Measurements from ENCODE around the gene SF3B6.

SF3B6 gene

GRCh38 chr2:24107336-24107735, 31.2 kb upstream of the SF3B6 start:
- H3K36me3 ChIP-seq (ENCODE audit: control insufficient read depth, insufficient read depth, low read length), result no peaks in the 10 kb centered on the region
- TF ChIP-seq, protein P1, sequence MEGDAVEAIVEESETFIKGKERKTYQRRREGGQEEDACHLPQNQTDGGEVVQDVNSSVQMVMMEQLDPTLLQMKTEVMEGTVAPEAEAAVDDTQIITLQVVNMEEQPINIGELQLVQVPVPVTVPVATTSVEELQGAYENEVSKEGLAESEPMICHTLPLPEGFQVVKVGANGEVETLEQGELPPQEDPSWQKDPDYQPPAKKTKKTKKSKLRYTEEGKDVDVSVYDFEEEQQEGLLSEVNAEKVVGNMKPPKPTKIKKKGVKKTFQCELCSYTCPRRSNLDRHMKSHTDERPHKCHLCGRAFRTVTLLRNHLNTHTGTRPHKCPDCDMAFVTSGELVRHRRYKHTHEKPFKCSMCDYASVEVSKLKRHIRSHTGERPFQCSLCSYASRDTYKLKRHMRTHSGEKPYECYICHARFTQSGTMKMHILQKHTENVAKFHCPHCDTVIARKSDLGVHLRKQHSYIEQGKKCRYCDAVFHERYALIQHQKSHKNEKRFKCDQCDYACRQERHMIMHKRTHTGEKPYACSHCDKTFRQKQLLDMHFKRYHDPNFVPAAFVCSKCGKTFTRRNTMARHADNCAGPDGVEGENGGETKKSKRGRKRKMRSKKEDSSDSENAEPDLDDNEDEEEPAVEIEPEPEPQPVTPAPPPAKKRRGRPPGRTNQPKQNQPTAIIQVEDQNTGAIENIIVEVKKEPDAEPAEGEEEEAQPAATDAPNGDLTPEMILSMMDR (IDR thresholded peaks at IDR 0.05; ENCODE audit: insufficient read depth, low read length, poor library complexity, severe bottlenecking), result no peak
- no peaks in the 10 kb centered on the region for H3K27me3 ChIP-seq (replicated peaks; ENCODE audit: control insufficient read depth, insufficient read depth, low read length)
- no peak overlapping the region for H3K4me3 ChIP-seq (replicated peaks; ENCODE audit: low read depth, low read length)
- DNase-seq (ENCODE audit: extremely low read depth, insufficient read length), result no peak

DNA sequence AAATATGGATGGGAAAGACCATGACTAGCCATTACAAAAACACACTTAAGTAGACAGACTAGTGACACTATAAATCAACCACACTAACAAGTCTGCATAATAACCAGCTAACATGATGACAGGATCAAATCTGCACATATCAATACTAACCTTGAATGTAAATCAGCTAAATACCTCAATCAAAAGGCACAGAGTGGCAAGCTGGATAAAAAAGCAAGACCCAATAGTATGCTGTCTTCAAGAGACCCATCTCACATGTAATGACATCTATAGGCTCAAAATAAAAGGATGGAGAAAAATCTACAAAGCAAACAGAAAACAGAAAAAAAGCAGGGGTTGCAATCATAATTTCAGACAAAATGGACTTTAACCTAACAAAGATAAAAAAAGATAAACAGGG, 30.7 kb upstream of the SF3B6 start:
- TF ChIP-seq, protein P1 (IDR thresholded peaks at IDR 0.05; ENCODE audit: insufficient read depth, low read length, poor library complexity, severe bottlenecking), result no peak
- no peak for DNase-seq (ENCODE audit: extremely low read depth, insufficient read length)
- H3K4me3 ChIP-seq (replicated peaks; ENCODE audit: low read depth, low read length), result no peak overlapping the region
- no peaks in the 10 kb centered on the region for H3K27me3 ChIP-seq (replicated peaks; ENCODE audit: control insufficient read depth, insufficient read depth, low read length)
- no peaks in the 10 kb centered on the region for H3K36me3 ChIP-seq (ENCODE audit: control insufficient read depth, insufficient read depth, low read length)

GRCh38 chr2:24105816-24106215, 29.7 kb upstream of the SF3B6 start:
- no peak for DNase-seq (ENCODE audit: extremely low read depth, insufficient read length)
- Histone ChIP-seq H3K4me3 (replicated peaks; ENCODE audit: low read depth, low read length) (no peak overlapping the region), H3K27me3 (replicated peaks; ENCODE audit: control insufficient read depth, insufficient read depth, low read length) (no peaks in the 10 kb centered on the region), H3K36me3 (ENCODE audit: control insufficient read depth, insufficient read depth, low read length) (no peaks in the 10 kb centered on the region)
- TF ChIP-seq, protein P1 (IDR thresholded peaks at IDR 0.05; ENCODE audit: insufficient read depth, low read length, poor library complexity, severe bottlenecking), result no peak

DNA sequence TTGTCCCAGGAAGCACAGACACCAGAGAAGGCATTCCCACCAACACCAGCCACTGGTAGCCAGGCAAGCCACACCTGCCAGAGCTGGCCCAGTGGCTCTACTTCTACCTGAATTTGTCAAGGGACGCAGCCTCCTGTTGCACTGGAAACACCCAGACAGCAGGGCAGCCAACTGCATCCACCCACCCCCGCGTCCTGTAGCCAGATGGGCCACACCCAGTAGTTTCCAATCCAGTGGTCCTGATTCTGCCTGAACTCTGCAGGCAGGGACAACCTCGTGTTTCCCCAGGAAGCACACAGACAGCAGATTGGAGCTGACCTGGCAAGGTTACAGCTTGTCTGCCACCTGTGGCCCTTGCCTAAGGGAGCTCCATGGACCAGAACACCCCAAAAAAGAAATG, 28.8 kb upstream of the SF3B6 start:
- TF ChIP-seq, protein P1 (IDR thresholded peaks at IDR 0.05; ENCODE audit: insufficient read depth, low read length, poor library complexity, severe bottlenecking), result no peak
- Histone ChIP-seq H3K27me3 (replicated peaks; ENCODE audit: control insufficient read depth, insufficient read depth, low read length) (no peaks in the 10 kb centered on the region), H3K4me3 (replicated peaks; ENCODE audit: low read depth, low read length) (no peak overlapping the region), H3K36me3 (ENCODE audit: control insufficient read depth, insufficient read depth, low read length) (no peaks in the 10 kb centered on the region)
- DNase-seq (ENCODE audit: extremely low read depth, insufficient read length), result peak; percentile 29

DNA sequence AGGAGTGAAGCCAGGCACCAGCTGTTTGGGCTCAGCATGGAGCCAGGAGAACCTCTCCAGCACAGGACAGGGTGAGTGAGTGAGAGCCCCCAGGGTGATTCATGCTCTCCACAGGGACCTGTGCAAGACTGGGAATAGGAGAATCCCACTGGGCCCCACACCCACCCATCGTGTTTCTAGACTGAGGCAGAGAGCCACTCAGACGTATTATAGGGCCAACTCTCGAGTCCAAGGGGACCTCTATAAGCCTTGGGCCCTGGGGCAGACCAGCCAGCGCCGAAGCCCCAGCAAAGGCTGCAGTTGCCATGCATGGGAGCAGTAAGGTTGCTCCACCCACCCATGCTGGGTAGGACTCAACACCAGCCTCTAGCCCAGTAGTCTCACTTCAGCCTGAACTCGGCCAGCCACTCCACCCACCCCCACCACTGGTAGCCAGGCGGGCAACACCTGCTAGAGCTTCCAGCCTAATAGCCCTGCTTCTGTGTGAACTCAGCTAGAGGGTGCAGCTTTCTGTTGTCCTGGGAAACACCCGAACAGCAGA, 28.1 kb upstream of the SF3B6 start:
- no peak overlapping the region for H3K4me3 ChIP-seq (replicated peaks; ENCODE audit: low read depth, low read length)
- TF ChIP-seq, protein P1 (IDR thresholded peaks at IDR 0.05; ENCODE audit: insufficient read depth, low read length, poor library complexity, severe bottlenecking), result no peak

GRCh38 chr2:24102677-24103076, 26.6 kb upstream of the SF3B6 start:
- DNase-seq (ENCODE audit: extremely low read depth, insufficient read length), result no peak
- Histone ChIP-seq H3K36me3 (ENCODE audit: control insufficient read depth, insufficient read depth, low read length) (no peaks in the 10 kb centered on the region), H3K4me3 (replicated peaks; ENCODE audit: low read depth, low read length) (no peak overlapping the region), H3K27me3 (replicated peaks; ENCODE audit: control insufficient read depth, insufficient read depth, low read length) (no peaks in the 10 kb centered on the region)
- TF ChIP-seq, protein P1 (IDR thresholded peaks at IDR 0.05; ENCODE audit: insufficient read depth, low read length, poor library complexity, severe bottlenecking), result no peak

More for the DNA sequence above, 28.1 kb upstream of the SF3B6 start:
- Histone ChIP-seq H3K36me3 (ENCODE audit: control insufficient read depth, insufficient read depth, low read length) (no peaks in the 10 kb centered on the region), H3K27me3 (replicated peaks; ENCODE audit: control insufficient read depth, insufficient read depth, low read length) (no peaks in the 10 kb centered on the region)
- DNase-seq (ENCODE audit: extremely low read depth, insufficient read length), result no peak
